HG03342 (cell line): ENCODE results near the gene WBP11.

ENCODE experiments used
- ATAC-seq: cut with Tn5 transposase; IDR thresholded peaks from one replicate; pipeline ENCODE4 v1.9.1; 2021; ENCODE audit warnings: mild to moderate bottlenecking, moderate library complexity; ENCODE audit not compliant: unreplicated experiment

The WBP11 gene

DNA sequence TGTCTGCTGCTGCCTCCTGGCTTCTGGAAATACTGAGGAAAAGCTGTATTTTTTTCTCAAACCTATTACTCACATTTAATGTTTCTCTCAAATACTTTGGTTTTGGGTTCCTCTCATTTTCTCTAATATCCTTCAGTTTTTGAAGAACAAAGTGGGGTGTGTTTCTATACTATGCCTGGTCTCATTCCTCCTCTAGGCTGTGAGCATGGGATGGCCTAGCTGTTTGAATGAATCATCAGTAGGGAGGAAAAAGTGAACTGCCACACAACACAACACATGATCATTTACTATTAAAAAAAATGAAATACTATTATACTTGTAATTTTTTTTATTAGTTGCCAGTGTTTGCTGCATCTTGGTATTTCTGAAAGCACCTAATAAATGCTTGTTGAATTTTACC lies 22.0 kb upstream of the WBP11 start:
- ATAC-seq: no peak

- ATAC-seq: no peak
These were observed 20.8 kb upstream of the WBP11 start for GRCh38 chr12:14824012-14824634.

DNA sequence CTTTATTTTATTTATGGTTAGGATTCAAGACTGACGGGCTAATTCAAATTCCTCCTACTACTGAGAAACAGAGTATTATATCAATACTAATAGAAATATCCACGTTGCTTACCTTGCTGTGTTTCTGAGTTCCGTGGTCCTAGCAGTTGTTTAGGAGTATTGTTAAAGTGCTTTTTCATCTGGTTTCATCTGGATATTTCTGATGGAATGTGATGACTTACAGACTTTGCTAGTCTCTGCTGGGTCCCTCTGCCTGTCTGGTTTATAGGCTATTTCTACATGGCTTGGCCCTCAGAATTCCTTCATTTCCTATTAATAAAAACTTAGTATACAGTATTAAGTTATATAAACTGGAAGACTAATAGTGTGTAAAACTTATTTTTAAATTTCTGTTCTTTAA lies 10.7 kb upstream of the WBP11 start, which contains the start of gene SMCO3:
Gene SMCO3 (minus strand): TSS at position 169 of the 400 bp plus-strand sequence. CDS start 7,502 bp downstream, outside the sequence.
- ATAC-seq: no peak

DNA sequence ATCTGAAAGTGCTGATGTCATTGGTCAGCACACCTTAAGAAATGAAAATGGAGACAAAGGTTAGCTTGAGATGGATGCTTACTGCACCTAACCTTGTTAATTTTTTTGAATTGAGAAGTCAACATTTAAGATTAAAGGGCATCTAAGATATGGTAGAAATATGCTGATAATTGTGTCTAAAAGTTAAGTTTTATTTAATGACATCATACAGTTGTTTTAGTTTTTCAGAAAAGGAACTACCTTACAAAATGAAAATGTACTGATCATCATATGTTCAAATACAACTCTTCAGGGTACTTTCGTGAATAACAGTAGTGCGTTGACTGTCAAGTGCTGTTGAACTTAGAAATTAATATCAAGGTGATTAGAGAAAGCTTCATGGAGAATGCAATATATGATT lies 8.2 kb upstream of the WBP11 start:
- no peak for ATAC-seq

DNA sequence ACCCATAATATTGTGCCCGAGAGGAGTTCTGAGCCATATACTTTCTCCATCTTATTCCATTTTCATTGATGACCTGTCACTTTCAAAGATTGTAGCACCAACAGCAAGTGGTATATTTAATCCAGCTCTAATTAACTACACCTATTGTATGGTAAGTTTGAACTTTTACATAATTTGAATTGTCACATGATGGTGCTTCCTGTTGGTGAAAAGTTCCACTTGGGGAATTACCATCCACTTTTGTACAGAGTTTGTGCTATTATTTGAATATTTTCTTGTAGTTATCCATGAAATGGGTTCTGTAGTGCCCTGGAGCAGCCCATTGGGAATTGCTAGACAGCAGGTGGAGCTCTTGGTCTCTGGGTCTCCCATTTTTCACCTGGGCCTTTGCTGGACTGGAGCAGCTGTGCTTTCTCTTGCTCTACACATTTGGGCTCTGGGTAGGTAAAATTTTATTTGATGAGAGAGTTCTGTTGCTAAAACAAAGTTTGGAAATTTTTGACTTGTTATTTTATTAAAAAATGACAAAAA lies 7.7 kb upstream of the WBP11 start:
- ATAC-seq: no peak

GRCh38 chr12:14810167-14810952 lies 7.1 kb upstream of the WBP11 start:
- ATAC-seq: no peak

DNA sequence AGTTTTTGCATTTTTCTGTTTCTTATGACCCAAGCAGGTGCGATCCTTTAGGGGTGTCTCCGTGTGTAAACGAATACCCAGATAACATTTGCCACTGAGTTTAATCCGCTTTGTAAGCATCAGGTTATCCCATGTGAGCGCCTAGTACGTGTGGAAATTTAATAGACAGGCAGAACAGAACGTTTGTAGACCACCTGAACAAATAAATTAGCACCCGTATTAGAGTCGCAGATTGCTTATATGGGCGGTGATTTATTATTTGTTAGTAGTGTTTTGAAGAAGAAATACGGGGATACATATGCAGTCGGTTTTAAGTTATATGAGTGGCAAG lies 517 bp upstream of the WBP11 start:
- peak; percentile 8 for ATAC-seq

DNA sequence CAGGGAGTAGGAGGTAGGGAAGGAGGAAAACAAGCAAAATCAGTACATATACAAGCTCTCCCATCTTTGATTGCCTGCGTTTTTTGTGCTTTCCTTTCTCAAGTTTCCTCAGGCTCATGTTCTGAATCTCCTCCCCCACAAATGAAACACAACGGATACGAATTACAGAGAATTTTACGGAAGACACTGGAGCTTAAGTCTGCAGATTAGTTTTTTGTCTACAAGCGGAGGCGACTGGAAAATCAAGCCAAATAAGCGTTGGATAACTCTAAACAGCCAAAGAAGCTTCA lies 612 bp downstream of the WBP11 start:
- ATAC-seq: no peak

- no peak for ATAC-seq
These were observed 1.0 kb downstream of the WBP11 start for GRCh38 chr12:14802247-14802646.

GRCh38 chr12:14795028-14795448 lies 8.2 kb downstream of the WBP11 start:
- ATAC-seq: no peak

DNA sequence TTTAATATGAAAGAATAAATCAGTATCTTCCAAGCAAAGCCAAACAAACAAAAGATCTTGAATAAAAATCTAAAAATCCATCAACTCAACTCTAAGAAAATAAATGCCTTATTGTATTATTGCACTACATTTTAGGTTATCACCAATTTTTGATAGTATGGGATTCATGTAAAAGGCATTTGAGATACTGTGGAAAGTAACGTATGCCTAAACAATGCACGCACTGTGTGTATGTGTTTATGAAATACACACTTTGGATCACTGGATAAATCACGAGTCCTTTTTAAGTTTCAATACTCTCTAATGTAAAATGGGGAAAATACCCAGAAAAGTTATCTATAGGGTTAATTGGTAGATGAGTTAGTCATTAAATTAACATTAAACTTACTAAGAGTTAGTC lies 17.7 kb downstream of the WBP11 start:
- no peak for ATAC-seq

- ATAC-seq: no peak
These were observed 18.8 kb downstream of the WBP11 start for GRCh38 chr12:14784471-14784870.

GRCh38 chr12:14782756-14783155 lies 20.5 kb downstream of the WBP11 start:
- ATAC-seq: no peak

DNA sequence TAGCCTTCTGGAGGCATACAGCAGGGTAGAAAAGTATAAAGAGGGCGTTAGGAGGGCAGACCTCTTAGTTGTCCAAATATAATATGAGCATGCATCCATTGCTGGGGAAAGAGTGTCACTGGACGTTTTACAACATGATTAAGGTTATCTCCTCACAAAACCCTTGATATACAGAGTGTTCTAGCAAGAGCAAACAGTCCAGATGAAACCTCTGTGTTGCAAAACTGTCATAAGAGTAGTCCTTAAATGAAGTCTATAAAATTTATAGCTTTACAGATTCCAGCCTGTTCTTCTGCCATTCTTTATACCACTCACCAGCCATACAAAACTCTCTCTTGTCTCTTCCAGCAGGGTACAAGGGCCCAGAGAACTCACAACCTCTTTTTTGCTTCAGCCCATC lies 21.7 kb downstream of the WBP11 start:
- no peak for ATAC-seq

DNA sequence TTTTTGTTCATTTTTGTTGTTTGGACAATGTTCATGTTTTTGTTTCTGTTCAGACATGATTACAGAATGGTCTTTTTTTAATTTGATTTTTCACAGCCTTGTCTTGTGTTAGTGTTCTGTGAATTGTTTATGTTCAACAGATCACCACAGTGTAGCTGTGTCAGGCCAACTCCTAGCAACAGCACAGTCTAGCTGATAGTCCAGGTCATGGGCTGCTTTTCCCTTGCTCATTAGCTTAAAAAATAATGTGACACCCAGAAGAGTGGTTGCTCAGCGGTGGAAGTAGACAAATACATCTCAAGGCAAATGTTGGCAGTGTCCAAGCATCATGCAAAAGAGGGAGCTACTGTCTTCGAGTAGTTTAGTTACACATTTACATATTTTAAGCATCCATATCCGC lies 22.4 kb downstream of the WBP11 start:
- ATAC-seq: no peak

DNA sequence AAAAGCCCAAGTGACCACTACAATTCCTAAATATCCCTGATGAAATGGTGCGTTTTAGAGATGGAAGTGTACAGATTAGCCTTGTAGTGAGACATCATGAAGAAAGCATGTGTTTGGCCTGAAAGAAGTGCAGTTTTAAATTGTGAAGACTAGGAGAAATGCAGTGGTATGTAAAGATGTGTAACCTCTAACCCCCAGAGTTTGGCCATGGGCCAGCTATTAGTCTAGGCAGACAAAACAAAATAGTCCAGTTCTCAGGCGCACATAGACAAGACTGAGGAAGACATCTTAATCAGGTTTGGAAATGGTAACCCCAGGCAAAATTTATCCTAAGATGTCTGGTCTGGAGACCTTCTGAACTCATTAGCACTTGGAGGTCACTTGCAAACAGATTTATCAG lies 23.4 kb downstream of the WBP11 start:
- no peak for ATAC-seq

GRCh38 chr12:14777271-14777670 lies 26.0 kb downstream of the WBP11 start:
- no peak for ATAC-seq

- ATAC-seq: no peak
These were observed 26.9 kb downstream of the WBP11 start for GRCh38 chr12:14776236-14776961.

DNA sequence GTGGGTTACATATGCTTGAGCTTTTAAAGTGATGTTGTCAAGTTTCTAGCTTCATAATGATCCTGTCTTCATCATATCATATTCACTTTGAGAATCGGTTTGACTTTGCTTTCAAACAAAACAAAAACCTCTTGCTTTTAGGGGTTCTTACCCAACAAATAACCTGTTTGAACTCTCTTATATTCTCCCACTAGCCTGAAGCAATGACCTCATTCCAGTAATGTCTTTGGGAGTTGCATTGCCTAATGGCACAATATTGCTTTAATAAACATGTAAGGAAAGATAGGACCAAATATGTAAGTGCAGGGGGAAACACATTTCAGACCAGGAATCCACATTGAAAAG lies 27.7 kb downstream of the WBP11 start:
- ATAC-seq: no peak

DNA sequence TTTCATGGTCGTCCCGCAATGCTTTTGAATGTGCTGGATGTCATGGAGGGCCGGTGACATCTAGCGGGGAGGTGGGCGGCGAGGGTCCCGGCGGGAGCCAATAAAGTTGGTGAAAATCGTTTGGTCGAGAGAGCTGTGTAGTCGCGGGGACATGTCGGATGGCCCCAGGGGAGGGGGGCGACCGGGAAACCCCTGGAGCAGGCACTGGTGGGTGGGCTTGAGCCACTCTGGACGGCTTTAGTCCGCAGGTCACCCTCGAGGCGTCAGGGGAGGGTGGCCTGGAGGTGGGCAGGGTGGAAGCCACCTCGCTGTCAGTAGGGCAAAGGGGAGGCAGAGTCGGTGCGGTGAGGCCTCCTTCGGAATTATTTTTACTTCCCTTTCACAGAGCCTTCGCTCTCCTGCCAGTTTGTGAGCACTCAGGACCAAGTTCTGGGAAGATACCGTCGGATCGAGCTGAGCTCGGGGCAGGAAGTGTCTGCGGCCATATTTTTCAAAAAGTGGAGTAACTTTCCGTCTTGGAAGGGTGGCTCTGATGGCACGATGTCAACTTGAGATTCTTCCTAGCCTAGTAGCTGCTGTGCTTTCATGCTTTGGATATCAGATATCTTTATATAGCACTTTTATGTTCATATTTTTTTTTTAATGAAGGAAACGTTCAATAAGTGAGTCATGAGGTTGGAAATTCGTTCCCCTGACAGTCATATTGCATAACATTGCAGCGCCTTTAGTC lies 28.2 kb downstream of the WBP11 start:
- ATAC-seq: no peak
